GM23338 (cell line): Measurements from ENCODE around the gene GM2A.

ENCODE experiments used
- CREB1 ChIP-seq: fragments of 250-450 bp; sonication (Bioruptor Pico); IDR thresholded peaks from 2 replicates; pipeline ENCODE4 v1.5.0; 2020; ENCODE audit warnings: low read depth, mild to moderate bottlenecking, moderate library complexity
- CTCF ChIP-seq, 2 experiments: fragments of 200-600 bp in 1 of 2; sonication (generic) in 1 of 2; conservative IDR thresholded peaks; 2 replicates each; pipeline versions ENCODE4 v1.5.1 to v1.6.1; 2016 to 2017; ENCODE audit warnings: antibody characterized with exemption in 2 of 2, low read depth in 2 of 2, mild to moderate bottlenecking in 2 of 2, moderate library complexity in 1 of 2
- EZH2 ChIP-seq: fragments of 200-600 bp; sonication (generic); IDR thresholded peaks from one replicate; pipeline ENCODE4 v1.8.0; 2017; ENCODE audit warnings: antibody characterized with exemption, mild to moderate bottlenecking, low read depth; ENCODE audit not compliant: unreplicated experiment
- EZH2phosphoT487 ChIP-seq: fragments of 200-600 bp; sonication (generic); IDR thresholded peaks from one replicate; pipeline ENCODE4 v1.8.1; 2018; ENCODE audit warnings: antibody characterized with exemption; ENCODE audit not compliant: unreplicated experiment
- JUNB ChIP-seq: IDR thresholded peaks from one replicate; pipeline ENCODE4 v1.6.1; 2016; ENCODE audit warnings: antibody characterized with exemption; ENCODE audit not compliant: unreplicated experiment
- POLR2AphosphoS5 ChIP-seq: IDR thresholded peaks from 2 replicates; pipeline ENCODE4 v1.6.1; 2016; ENCODE audit warnings: antibody characterized with exemption, low read depth
- REST ChIP-seq: IDR thresholded peaks from one replicate; pipeline ENCODE4 v1.6.1; 2018; ENCODE audit warnings: antibody characterized with exemption; ENCODE audit not compliant: unreplicated experiment
- STAT1 ChIP-seq: IDR thresholded peaks from one replicate; pipeline ENCODE4 v1.6.1; 2016; ENCODE audit warnings: antibody characterized with exemption; ENCODE audit not compliant: unreplicated experiment
- ZNF331 ChIP-seq: fragments of 250-450 bp; sonication (Bioruptor Pico); IDR thresholded peaks from 2 replicates; pipeline ENCODE4 v1.5.0; 2020; ENCODE audit warnings: low read depth, mild to moderate bottlenecking, moderate library complexity

GRCh38 chr5:151230048-151230680, 22.8 kb upstream of the GM2A start:
- TF ChIP-seq POLR2AphosphoS5 (no peak), EZH2 (no peak), CTCF (conservative IDR thresholded peaks at IDR 0.05; ENCODE audit: low read depth in 2 of 2) (no peak), STAT1 (no peak), REST (no peak), CREB1 (CRISPR knock-in tag) (no peak), ZNF331 (CRISPR knock-in tag) (no peak), EZH2phosphoT487 (no peak), JUNB (no peak)
